Measurements from ENCODE around the gene ANKRD63.

DNA sequence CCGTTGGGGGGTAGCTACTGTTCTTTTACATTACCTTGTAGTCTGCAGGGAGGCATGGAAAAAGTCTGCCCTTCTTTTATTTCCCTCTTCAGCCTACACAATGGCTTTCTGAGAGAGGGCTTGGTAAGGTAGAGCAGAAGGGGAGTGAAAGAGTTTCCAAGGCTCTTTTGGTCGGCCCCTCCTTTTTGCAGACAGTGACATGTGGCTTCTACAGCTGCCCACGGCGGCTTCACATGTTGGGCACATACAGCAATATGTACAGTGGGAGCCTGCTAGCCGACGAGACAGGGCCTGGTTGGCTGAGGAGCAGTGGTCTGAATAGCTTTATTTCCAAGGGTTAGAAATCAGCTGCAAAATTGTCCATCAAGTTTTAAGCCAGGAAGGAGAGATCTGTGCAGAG is 44.6 kb upstream of the ANKRD63 start:
- TF ChIP-seq RNF2 (IDR thresholded peaks at IDR 0.05; ENCODE audit: borderline replicate concordance, low read depth, low read length, missing control alignments, poor library complexity, severe bottlenecking) (no peak), EP300 (IDR thresholded peaks at IDR 0.05; ENCODE audit: borderline replicate concordance in 1 of 2, low read depth in 2 of 2, low read length in 2 of 2) (no peak), YY1 (IDR thresholded peaks at IDR 0.05; ENCODE audit: low read depth, low read length) (no peak), KDM1A (IDR thresholded peaks at IDR 0.05; ENCODE audit: borderline replicate concordance, low read length) (no peak), USF2 (IDR thresholded peaks at IDR 0.05; ENCODE audit: low read length) (no peak), BRCA1 (IDR thresholded peaks at IDR 0.05; ENCODE audit: low read depth, low read length) (no peak), TCF12 (IDR thresholded peaks at IDR 0.05; ENCODE audit: low read depth, low read length) (no peak), RXRA (IDR thresholded peaks at IDR 0.05; ENCODE audit: insufficient read depth, low read depth, low read length) (no peak)
- TF ChIP-seq, protein P1, sequence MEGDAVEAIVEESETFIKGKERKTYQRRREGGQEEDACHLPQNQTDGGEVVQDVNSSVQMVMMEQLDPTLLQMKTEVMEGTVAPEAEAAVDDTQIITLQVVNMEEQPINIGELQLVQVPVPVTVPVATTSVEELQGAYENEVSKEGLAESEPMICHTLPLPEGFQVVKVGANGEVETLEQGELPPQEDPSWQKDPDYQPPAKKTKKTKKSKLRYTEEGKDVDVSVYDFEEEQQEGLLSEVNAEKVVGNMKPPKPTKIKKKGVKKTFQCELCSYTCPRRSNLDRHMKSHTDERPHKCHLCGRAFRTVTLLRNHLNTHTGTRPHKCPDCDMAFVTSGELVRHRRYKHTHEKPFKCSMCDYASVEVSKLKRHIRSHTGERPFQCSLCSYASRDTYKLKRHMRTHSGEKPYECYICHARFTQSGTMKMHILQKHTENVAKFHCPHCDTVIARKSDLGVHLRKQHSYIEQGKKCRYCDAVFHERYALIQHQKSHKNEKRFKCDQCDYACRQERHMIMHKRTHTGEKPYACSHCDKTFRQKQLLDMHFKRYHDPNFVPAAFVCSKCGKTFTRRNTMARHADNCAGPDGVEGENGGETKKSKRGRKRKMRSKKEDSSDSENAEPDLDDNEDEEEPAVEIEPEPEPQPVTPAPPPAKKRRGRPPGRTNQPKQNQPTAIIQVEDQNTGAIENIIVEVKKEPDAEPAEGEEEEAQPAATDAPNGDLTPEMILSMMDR (IDR thresholded peaks at IDR 0.05; ENCODE audit: control extremely low read depth in 1 of 3, insufficient read depth in 1 of 3, low read depth in 1 of 3, low read length in 3 of 3) = no peak

All from H1 (cell line).